Neural progenitor cell (in vitro differentiated cells): ENCODE results near the gene POMT2.

ENCODE experiments used
- EZH2phosphoT487 ChIP-seq: fragments of 200-600 bp; sonication (generic); IDR thresholded peaks from 2 replicates; pipeline ENCODE4 v1.6.1; 2017; ENCODE audit warnings: antibody characterized with exemption
- TF ChIP-seq, protein P1 (sequence below): fragments of 200-600 bp; sonication (generic); IDR thresholded peaks from 2 replicates; pipeline ENCODE4 v1.5.1; 2017; ENCODE audit warnings: antibody characterized with exemption, mild to moderate bottlenecking

DNA sequence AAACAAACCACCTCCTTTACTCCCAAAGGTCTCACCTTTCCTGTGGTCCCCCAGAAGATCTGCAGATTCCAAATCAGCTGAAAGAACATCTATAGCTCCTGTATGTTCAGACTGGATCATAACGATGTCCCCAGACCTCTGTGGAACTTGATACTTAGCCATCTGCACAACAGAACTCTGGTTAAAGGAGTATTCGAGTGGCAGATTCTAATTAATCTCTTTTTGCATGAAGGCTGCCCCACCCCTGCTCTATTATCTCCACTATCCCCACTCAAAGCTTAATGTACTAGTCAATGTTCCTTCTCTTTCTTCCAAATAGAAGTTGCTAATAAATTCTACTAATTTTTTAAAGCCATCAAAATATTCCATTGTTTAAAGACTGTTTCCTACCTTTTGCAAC is 23.0 kb upstream of the POMT2 start:
- TF ChIP-seq, protein P1, sequence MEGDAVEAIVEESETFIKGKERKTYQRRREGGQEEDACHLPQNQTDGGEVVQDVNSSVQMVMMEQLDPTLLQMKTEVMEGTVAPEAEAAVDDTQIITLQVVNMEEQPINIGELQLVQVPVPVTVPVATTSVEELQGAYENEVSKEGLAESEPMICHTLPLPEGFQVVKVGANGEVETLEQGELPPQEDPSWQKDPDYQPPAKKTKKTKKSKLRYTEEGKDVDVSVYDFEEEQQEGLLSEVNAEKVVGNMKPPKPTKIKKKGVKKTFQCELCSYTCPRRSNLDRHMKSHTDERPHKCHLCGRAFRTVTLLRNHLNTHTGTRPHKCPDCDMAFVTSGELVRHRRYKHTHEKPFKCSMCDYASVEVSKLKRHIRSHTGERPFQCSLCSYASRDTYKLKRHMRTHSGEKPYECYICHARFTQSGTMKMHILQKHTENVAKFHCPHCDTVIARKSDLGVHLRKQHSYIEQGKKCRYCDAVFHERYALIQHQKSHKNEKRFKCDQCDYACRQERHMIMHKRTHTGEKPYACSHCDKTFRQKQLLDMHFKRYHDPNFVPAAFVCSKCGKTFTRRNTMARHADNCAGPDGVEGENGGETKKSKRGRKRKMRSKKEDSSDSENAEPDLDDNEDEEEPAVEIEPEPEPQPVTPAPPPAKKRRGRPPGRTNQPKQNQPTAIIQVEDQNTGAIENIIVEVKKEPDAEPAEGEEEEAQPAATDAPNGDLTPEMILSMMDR: no peak
- no peak for TF ChIP-seq EZH2phosphoT487
